IMR-90 (cell line): Measurements from ENCODE around the gene SAAL1. TPM values are rescaled to one million over a fixed set of nuclear protein-coding genes. Genes with fewer than 3 reads are reported as not detected.
A peak's percentile ranks its signal among the peaks of the same experiment; 100 is the strongest.

Experiments used
- ATAC-seq: fragments of 200-7000 bp; cut with Tn5 transposase; 2 replicates; pipeline ENCODE4 v1.9.1; 2020; ENCODE audit warnings: low read depth, mild to moderate bottlenecking, moderate library complexity
- BruUV-seq: library from RNA; stranded (reverse); fragments of 400-500 nt; replicated peaks from 2 replicates; lab custom pipeline; 2021; lab: Mats Ljungman, UMichigan
- CTCF ChIA-PET: fragments of 300-600 bp; formaldehyde crosslinking; extraction: SDS; loops from one replicate; lab custom pipeline; 2021; ENCODE audit warnings: antibody characterized with exemption; lab: Yijun Ruan, JAX
- POLR2A ChIA-PET: fragments of 300-600 bp; sonication (Branson Sonifier 250); formaldehyde crosslinking; loops from one replicate; lab custom pipeline; 2022; ENCODE audit warnings: antibody characterized with exemption; ENCODE audit not compliant: unreplicated experiment; lab: Charles Lee
- DNase-seq: peaks from one replicate; pipeline ENCODE4 v3.0.0; 2013
- H2AFZ ChIP-seq: replicated peaks from 2 replicates; pipeline ENCODE3; 2013; ENCODE audit warnings: low read length, mild to moderate bottlenecking; ENCODE audit not compliant: poor library complexity
- H2AK5ac ChIP-seq: 2 replicates; pipeline ENCODE4 v1.6.1; 2013; ENCODE audit warnings: low read depth, low read length, inconsistent platforms
- H2AK9ac ChIP-seq: replicated peaks from 2 replicates; pipeline ENCODE3; 2013; ENCODE audit warnings: mild to moderate bottlenecking, low read depth, low read length, moderate library complexity; ENCODE audit not compliant: poor library complexity
- H2BK120ac ChIP-seq: 2 replicates; pipeline ENCODE4 v1.6.1; 2013; ENCODE audit warnings: low read depth, low read length, inconsistent platforms
- H2BK15ac ChIP-seq: 3 replicates; pipeline ENCODE4 v1.6.1; 2013; ENCODE audit warnings: low read depth, low read length, inconsistent platforms
- H2BK20ac ChIP-seq: 2 replicates; pipeline ENCODE4 v1.6.1; 2013; ENCODE audit warnings: low read depth, mild to moderate bottlenecking, inconsistent platforms, low read length, moderate library complexity
- H2BK5ac ChIP-seq: 2 replicates; pipeline ENCODE4 v1.6.1; 2013; ENCODE audit warnings: mild to moderate bottlenecking, low read depth, low read length, inconsistent platforms; ENCODE audit not compliant: poor library complexity, severe bottlenecking
- H3K14ac ChIP-seq: replicated peaks from 2 replicates; pipeline ENCODE4 v1.6.1; 2013; ENCODE audit warnings: low read depth, low read length, inconsistent platforms
- H3K18ac ChIP-seq: 2 replicates; pipeline ENCODE4 v1.6.1; 2013; ENCODE audit warnings: low read depth, low read length, control low read depth
- H3K23ac ChIP-seq: 2 replicates; pipeline ENCODE4 v1.6.1; 2013; ENCODE audit warnings: low read depth, low read length, inconsistent platforms
- H3K27ac ChIP-seq: 2 replicates; pipeline ENCODE4 v1.5.1; 2013; ENCODE audit warnings: mild to moderate bottlenecking, control low read depth, low read length; ENCODE audit not compliant: insufficient read depth
- H3K27me3 ChIP-seq: 2 replicates; pipeline ENCODE4 v1.6.1; 2013; ENCODE audit warnings: low read length; ENCODE audit not compliant: control insufficient read depth, insufficient read depth
- H3K36me3 ChIP-seq: 2 replicates; pipeline ENCODE4 v1.6.1; 2013; ENCODE audit warnings: low read length, mixed read lengths; ENCODE audit not compliant: control insufficient read depth, insufficient read depth
- H3K4ac ChIP-seq: 2 replicates; pipeline ENCODE4 v1.6.1; 2013; ENCODE audit warnings: low read depth, low read length, inconsistent platforms
- H3K4me1 ChIP-seq: 2 replicates; pipeline ENCODE4 v1.6.1; 2013; ENCODE audit warnings: low read length, mixed read lengths; ENCODE audit not compliant: control insufficient read depth, insufficient read depth
- H3K4me2 ChIP-seq: 2 replicates; pipeline ENCODE4 v1.6.1; 2013; ENCODE audit warnings: low read depth, mild to moderate bottlenecking, control low read depth, low read length, moderate library complexity
- H3K4me3 ChIP-seq: 2 replicates; pipeline ENCODE4 v1.5.1; 2013; ENCODE audit warnings: low read depth, mild to moderate bottlenecking, control low read depth, low read length, moderate library complexity; ENCODE audit not compliant: insufficient read depth
- H3K56ac ChIP-seq: 2 replicates; pipeline ENCODE4 v1.6.1; 2013; ENCODE audit warnings: low read length, inconsistent platforms; ENCODE audit not compliant: insufficient read depth; ENCODE audit errors: extremely low read depth
- H3K79me1 ChIP-seq, 2 experiments: 2 replicates each; pipeline ENCODE4 v1.6.1; 2013; ENCODE audit warnings: low read length in 2 of 2, inconsistent platforms in 1 of 2, low read depth in 1 of 2
- H3K9ac ChIP-seq: 2 replicates; pipeline ENCODE4 v1.6.1; 2013; ENCODE audit warnings: low read depth, low read length, control low read depth
- H3K9me1 ChIP-seq: 2 replicates; pipeline ENCODE4 v1.6.1; 2013; ENCODE audit warnings: low read length, inconsistent platforms; ENCODE audit not compliant: insufficient read depth
- H3K9me3 ChIP-seq: 2 replicates; pipeline ENCODE4 v1.6.1; 2013; ENCODE audit warnings: low read length; ENCODE audit not compliant: control insufficient read depth, insufficient read depth
- H4K20me1 ChIP-seq: 2 replicates; pipeline ENCODE4 v1.6.1; 2013; ENCODE audit warnings: low read length, inconsistent platforms; ENCODE audit not compliant: insufficient read depth
- H4K5ac ChIP-seq: 2 replicates; pipeline ENCODE4 v1.6.1; 2013; ENCODE audit warnings: mild to moderate bottlenecking, low read depth, low read length, control low read depth
- H4K8ac ChIP-seq, 2 experiments: 2 replicates each; pipeline ENCODE4 v1.6.1; 2013; ENCODE audit warnings: low read depth in 2 of 2, low read length in 2 of 2, control low read depth in 1 of 2, inconsistent platforms in 1 of 2
- H4K91ac ChIP-seq: 2 replicates; pipeline ENCODE4 v1.6.1; 2013; ENCODE audit warnings: low read depth, low read length, inconsistent platforms; ENCODE audit not compliant: insufficient read depth
- CEBPB ChIP-seq: IDR thresholded peaks from 2 replicates; pipeline ENCODE4 v1.6.1; 2012; ENCODE audit warnings: low read depth, low read length, improper control_type of control experiment
- MAFK ChIP-seq: IDR thresholded peaks from 2 replicates; pipeline ENCODE4 v1.6.1; 2012; ENCODE audit warnings: low read depth, low read length, improper control_type of control experiment
- WGBS, 2 experiments: methylation state at CpG; one replicate each; pipeline versions ENCODE4 v1.1.5 to v1.1.7; 2013; ENCODE audit warnings: missing lambda C conversion rate in 2 of 2; ENCODE audit not compliant: insufficient read length in 1 of 2; ENCODE audit errors: extremely low coverage in 2 of 2; 5-methylcytosine and 5-hydroxymethylcytosine counted together
- dilution Hi-C: fragments of 300-500 bp; cut with HindIII; formaldehyde crosslinking; loops from one replicate; pipeline ENCODE4 v1.14.3; 2018; ENCODE audit warnings: low sequenced_read_pairs; ENCODE audit not compliant: unreplicated experiment
- in situ Hi-C: fragments of 300-500 bp; cut with MboI; formaldehyde crosslinking; loops from 3 replicates; pipeline ENCODE4 v1.14.3; 2019; ENCODE audit warnings: low sequenced_read_pairs, inconsistent platforms, mixed read lengths
- intact Hi-C: fragments of 100-400 bp; cut with micrococcal nuclease; formaldehyde crosslinking; loops from 2 replicates; pipeline ENCODE4 v1.10.0; 2022
- polyA plus RNA-seq, 3 experiments: library from polyadenylated mRNA; depleted of rRNA; stranded (reverse); fragments of >200 nt; gene quantifications; 2 replicates each; pipeline ENCODE4 v1.2.3, GENCODE V29; 2012; ENCODE audit warnings: low replicate concordance in 1 of 3
- total RNA-seq: library from RNA; depleted of rRNA; stranded (reverse); fragments of >200 nt; gene quantifications from 2 replicates; pipeline ENCODE4 v1.2.3, GENCODE V29; 2012

Gene SAAL1
- total and polyA plus RNA-seq, 2 of the 4 experiments (the other 2 are of a cell fraction) = 12.5 to 12.8 TPM

- Histone ChIP-seq H3K27me3 (no peaks in the 10 kb centered on the region), H3K9me3 (no peaks in the 10 kb centered on the region), H3K23ac (no peak overlapping the region), H2BK15ac (no peak overlapping the region), H3K9me1 (peaks cover 9% of the 10 kb centered on the region), H3K27ac (no peak overlapping the region), H2BK20ac (no peak overlapping the region), H3K36me3 (peaks cover 2% of the 10 kb centered on the region), H3K4me1 (peaks cover 4% of the 10 kb centered on the region; the same call in 1 of the 2 replicates), H2AK9ac (no peak overlapping the region), H2BK120ac (no peak overlapping the region), H4K8ac (no peak overlapping the region), H3K4me2 (no peak overlapping the region), H3K4ac (no peak overlapping the region), H3K79me1 (no peaks in the 10 kb centered on the region), H2BK5ac (no peak overlapping the region), H3K14ac (no peak overlapping the region), H3K4me3 (no peak overlapping the region), H4K20me1 (no peaks in the 10 kb centered on the region), H3K9ac (no peak overlapping the region), H4K91ac (no peak overlapping the region), H4K5ac (no peak overlapping the region), H2AFZ (no peak overlapping the region), H2AK5ac (no peak overlapping the region), H3K56ac (no peak overlapping the region), H3K18ac (no peak overlapping the region)
- TF ChIP-seq MAFK (no peak), CEBPB (peak; percentile 56; the same call in 1 of the 2 replicates)
- in situ Hi-C loops = no loop called here
- intact Hi-C loops = no loop called here
- no TSS peak for BruUV-seq
- no peak for ATAC-seq
- ChIA-PET CTCF (no interaction called here), POLR2A (no interaction called here)
- no peak for DNase-seq
- dilution Hi-C loops = no loop called here
- WGBS, 2 experiments = no CpG with 5 or more reads among the region's 3 CpGs
These were observed 30.4 kb downstream of the SAAL1 start for GRCh38 chr11:18075444-18075843.
